GM10248 (cell line): ENCODE measurements around the gene DSCAM.

Experiments
- CTCF ChIA-PET: fragments of 300-600 bp; sonication (Branson Sonifier 250); formaldehyde crosslinking; extraction: SDS; loops from one replicate; lab custom pipeline; 2021; ENCODE audit warnings: antibody characterized with exemption; lab: Yijun Ruan, JAX
- POLR2A ChIA-PET: fragments of 350-650 bp; sonication (Branson Sonifier 250); formaldehyde crosslinking; extraction: SDS; loops from one replicate; lab custom pipeline; 2020; ENCODE audit warnings: antibody characterized with exemption; lab: Yijun Ruan, JAX
- DNase-seq: peaks from one replicate; pipeline ENCODE4 v3.0.0; 2012; ENCODE audit errors: extremely low spot score
- TF ChIP-seq, protein P1 (sequence below): IDR thresholded peaks from 2 replicates; pipeline ENCODE4 v1.5.1; 2012; ENCODE audit warnings: mild to moderate bottlenecking, low read depth; ENCODE audit errors: extremely low read depth, missing control alignments, control extremely low read depth

DSCAM gene

DNA sequence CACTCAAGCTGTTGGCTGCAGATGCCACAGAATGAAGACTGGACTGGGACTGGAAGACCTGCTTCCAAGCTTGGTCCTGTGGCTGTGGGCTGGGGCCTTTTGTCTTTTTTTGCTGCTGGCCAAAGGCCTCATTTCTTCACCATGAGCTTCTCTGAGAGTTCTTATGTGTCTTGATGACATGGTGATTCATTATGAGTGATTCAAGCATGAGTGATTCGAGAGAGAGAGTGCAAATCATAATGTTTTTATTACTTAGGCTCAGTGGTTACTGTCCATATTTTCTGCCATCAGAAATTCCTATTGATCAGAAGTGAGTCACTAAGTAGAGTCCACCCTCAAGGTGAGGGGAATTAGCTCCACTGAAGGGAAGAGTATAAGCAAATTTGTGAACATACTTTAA is 885.7 kb downstream of the DSCAM start:
- TF ChIP-seq, protein P1, sequence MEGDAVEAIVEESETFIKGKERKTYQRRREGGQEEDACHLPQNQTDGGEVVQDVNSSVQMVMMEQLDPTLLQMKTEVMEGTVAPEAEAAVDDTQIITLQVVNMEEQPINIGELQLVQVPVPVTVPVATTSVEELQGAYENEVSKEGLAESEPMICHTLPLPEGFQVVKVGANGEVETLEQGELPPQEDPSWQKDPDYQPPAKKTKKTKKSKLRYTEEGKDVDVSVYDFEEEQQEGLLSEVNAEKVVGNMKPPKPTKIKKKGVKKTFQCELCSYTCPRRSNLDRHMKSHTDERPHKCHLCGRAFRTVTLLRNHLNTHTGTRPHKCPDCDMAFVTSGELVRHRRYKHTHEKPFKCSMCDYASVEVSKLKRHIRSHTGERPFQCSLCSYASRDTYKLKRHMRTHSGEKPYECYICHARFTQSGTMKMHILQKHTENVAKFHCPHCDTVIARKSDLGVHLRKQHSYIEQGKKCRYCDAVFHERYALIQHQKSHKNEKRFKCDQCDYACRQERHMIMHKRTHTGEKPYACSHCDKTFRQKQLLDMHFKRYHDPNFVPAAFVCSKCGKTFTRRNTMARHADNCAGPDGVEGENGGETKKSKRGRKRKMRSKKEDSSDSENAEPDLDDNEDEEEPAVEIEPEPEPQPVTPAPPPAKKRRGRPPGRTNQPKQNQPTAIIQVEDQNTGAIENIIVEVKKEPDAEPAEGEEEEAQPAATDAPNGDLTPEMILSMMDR: no peak
- DNase-seq: no peak
- POLR2A ChIA-PET: no interaction called here
- CTCF ChIA-PET: interaction anchor here (0.9 kb wide), 1 partner anchor 135 kb away, joined by 3 read pairs; no protein-coding TSS in a partner anchor
